Endothelial cell of umbilical vein (primary cell): ENCODE data around the gene SYTL4.

Experiments
- CTCF ChIP-seq, 2 donors: IDR thresholded peaks; 1 replicate in 1 of 2; 2 replicates in 1 of 2; pipeline ENCODE4 v1.5.1; 2011; ENCODE audit warnings: low read length in 2 of 2, mild to moderate bottlenecking in 2 of 2, moderate library complexity in 2 of 2, control low read depth in 1 of 2, inconsistent platforms in 1 of 2, low read depth in 1 of 2; ENCODE audit not compliant: insufficient read depth in 1 of 2; ENCODE audit errors: extremely low read depth in 1 of 2
- FOS ChIP-seq: IDR thresholded peaks from 2 replicates; pipeline ENCODE4 v1.6.1; 2011; ENCODE audit warnings: mild to moderate bottlenecking, low read length, moderate library complexity, borderline replicate concordance; ENCODE audit not compliant: insufficient read depth
- JUN ChIP-seq: IDR thresholded peaks from 2 replicates; pipeline ENCODE4 v1.6.1; 2011; ENCODE audit warnings: borderline replicate concordance, low read depth; ENCODE audit not compliant: insufficient read length, insufficient read depth
- MAX ChIP-seq: IDR thresholded peaks from 2 replicates; pipeline ENCODE4 v1.6.1; 2011; ENCODE audit not compliant: insufficient read depth, insufficient read length
- MYC ChIP-seq: IDR thresholded peaks from one replicate; pipeline ENCODE4 v1.6.1; 2011; ENCODE audit warnings: mild to moderate bottlenecking, low read depth, low read length
- POLR2A ChIP-seq: IDR thresholded peaks from 2 replicates; pipeline ENCODE4 v1.6.1; 2012; ENCODE audit warnings: low read depth, mild to moderate bottlenecking, control low read depth, low read length
- POLR2AphosphoS5 ChIP-seq: IDR thresholded peaks from 2 replicates; pipeline ENCODE4 v1.6.1; 2012; ENCODE audit warnings: low read depth, mild to moderate bottlenecking, control low read depth, low read length, moderate library complexity; ENCODE audit not compliant: insufficient read depth

- TF ChIP-seq FOS (no peak), CTCF (IDR thresholded peaks at IDR 0.05; ENCODE audit: extremely low read depth in 1 of 2, insufficient read depth in 1 of 2, low read depth in 1 of 2, low read length in 2 of 2) (no peak), POLR2AphosphoS5 (no peak), MAX (no peak), POLR2A (no peak), JUN (no peak), MYC (no peak)
These were observed 84.2 kb downstream of the SYTL4 start for GRCh38 chrX:100647739-100648138.
